Measurements from ENCODE around the gene CSAG2.

DNA sequence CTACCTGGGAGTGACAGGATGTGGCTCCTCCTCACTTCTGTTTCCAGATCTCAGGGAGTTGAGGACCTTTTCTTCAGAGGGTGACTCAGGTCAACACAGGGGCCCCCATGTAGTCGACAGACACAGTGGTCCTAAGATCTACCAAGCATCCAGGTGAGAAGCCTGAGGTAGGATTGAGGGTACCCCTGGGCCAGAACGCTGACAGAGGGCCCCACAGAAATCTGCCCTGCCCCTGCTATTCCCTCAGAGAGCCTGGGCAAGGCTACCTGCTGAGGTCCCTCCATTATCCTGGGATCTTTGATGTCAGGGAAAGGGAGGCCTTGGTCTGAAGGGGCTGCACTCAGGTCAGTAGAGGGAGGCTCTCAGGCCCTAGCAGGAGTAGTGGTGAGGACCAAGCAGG is 26.0 kb upstream of the CSAG2 start:
- TF ChIP-seq TAF1 (IDR thresholded peaks at IDR 0.05; ENCODE audit: borderline replicate concordance, low read depth, low read length): no peak
- TF ChIP-seq, protein P1, sequence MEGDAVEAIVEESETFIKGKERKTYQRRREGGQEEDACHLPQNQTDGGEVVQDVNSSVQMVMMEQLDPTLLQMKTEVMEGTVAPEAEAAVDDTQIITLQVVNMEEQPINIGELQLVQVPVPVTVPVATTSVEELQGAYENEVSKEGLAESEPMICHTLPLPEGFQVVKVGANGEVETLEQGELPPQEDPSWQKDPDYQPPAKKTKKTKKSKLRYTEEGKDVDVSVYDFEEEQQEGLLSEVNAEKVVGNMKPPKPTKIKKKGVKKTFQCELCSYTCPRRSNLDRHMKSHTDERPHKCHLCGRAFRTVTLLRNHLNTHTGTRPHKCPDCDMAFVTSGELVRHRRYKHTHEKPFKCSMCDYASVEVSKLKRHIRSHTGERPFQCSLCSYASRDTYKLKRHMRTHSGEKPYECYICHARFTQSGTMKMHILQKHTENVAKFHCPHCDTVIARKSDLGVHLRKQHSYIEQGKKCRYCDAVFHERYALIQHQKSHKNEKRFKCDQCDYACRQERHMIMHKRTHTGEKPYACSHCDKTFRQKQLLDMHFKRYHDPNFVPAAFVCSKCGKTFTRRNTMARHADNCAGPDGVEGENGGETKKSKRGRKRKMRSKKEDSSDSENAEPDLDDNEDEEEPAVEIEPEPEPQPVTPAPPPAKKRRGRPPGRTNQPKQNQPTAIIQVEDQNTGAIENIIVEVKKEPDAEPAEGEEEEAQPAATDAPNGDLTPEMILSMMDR (IDR thresholded peaks at IDR 0.05): no peak
- TF ChIP-seq EP300 (IDR thresholded peaks at IDR 0.05; ENCODE audit: borderline replicate concordance in 1 of 2, low read depth in 1 of 2, low read length in 1 of 2): no peak
- TF ChIP-seq, protein P2, sequence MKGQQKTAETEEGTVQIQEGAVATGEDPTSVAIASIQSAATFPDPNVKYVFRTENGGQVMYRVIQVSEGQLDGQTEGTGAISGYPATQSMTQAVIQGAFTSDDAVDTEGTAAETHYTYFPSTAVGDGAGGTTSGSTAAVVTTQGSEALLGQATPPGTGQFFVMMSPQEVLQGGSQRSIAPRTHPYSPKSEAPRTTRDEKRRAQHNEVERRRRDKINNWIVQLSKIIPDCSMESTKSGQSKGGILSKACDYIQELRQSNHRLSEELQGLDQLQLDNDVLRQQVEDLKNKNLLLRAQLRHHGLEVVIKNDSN (IDR thresholded peaks at IDR 0.05; ENCODE audit: borderline replicate concordance, low read depth): no peak
- TF ChIP-seq SIN3A (IDR thresholded peaks at IDR 0.05; ENCODE audit: borderline replicate concordance, low read depth, low read length): no peak
- no peak for TF ChIP-seq GABPA (IDR thresholded peaks at IDR 0.05; ENCODE audit: low read depth)
- no peak for TF ChIP-seq EZH2phosphoT487 (IDR thresholded peaks at IDR 0.05; ENCODE audit: borderline replicate concordance, low read depth)
- no peak for TF ChIP-seq TCF12 (IDR thresholded peaks at IDR 0.05)
